ENCODE measurements around the gene CUL7. TPM values are rescaled to one million over a fixed set of nuclear protein-coding genes. Genes with fewer than 3 reads are reported as not detected.
"Not testable (repeated sequence)": the region's sequence is repeated elsewhere in the genome, so short reads cannot be mapped to it uniquely, and the experiment has no call there.

Gene CUL7
- total RNA-seq, 1 experiment from 2014 or later: 19.6 TPM

DNA sequence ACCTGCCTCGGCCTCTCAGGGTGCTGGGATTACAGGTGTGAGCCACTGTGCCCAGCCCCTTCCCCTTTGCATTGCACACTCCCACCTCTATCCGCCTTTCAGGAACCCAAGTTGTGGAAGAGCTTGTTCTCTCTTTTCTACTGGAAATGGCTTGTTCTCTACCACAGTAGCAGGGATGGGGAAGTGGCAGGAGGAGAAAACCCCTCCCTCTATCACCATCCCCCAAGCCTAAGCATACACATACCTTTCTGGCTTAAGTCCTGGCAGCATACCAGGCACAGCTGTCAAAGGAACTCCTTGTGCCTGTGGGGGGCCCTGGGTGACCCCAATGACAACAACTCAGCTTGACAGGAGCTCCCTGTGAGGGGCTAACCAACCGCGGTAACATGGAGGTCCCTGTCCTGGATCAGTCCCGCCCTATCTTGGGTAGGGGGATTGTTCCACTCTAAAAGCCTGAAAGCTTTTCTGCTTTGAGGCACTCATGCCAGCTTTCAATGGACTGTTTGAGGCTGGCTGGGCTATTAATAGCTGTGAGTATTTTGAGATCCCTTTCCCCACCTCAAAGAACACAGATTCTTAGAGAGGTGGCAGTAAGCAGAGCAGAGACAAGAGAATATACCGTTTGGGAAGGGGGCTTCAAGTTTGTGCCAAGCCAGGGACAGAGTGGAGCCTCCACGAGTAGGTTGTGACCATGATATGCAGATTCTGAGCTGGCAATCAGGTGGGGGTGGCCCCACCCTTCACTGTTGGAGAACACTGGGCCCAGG lies 37.3 kb downstream of the CUL7 start:
- no peak for DNase-seq (ENCODE audit: low read depth)

- peak; percentile 16 for DNase-seq (ENCODE audit: low read depth)
Observed at GRCh38 chr6:43014434-43014909, 39.2 kb downstream of the CUL7 start.

GRCh38 chr6:43013843-43014433 lies 39.7 kb downstream of the CUL7 start, which contains the start of the genes KLHDC3 and MEA1:
Gene KLHDC3 (plus strand): TSS chr6:43014249. CDS start chr6:43017193, 2,944 bp downstream.
Gene MEA1 (minus strand): TSS chr6:43013946. CDS start chr6:43013813, 133 bp downstream.
- DNase-seq (ENCODE audit: low read depth): peak; percentile 100

DNA sequence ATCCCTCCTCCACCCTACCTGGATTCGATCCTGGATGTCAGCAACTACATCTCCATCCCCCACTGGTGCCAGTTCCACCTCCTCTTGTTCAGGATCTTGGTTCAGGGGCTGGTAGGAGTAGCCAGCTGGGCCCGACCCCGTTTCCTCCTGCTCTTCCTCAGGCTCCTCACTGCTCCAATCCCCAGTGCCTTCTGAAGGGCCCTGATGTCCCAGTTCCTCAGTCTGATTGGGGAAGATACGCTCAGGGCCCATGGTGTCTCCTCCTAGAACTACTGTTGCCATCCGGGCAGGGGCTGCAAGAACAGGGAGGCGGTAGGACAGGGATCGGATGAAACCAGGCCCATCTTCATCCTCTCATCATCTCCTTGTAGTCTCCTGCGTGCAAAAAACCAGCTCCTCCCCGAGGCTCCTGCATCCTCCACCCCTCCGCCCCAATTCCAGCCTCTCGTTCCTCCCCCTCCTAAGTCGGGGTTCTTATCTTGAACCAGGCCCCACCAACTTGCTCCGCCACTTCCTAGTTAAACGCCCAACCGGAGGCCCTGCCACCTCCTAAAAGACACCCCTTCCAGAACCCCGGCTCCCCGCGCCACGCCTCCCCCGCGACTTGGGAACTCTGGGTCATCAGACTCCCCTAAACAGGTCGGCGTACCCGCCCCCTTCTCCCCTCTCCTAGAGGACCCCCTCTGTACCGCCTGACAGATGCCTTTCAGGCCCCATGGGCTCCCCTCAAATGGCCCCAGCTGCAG lies 40.4 kb downstream of the CUL7 start:
- no peak for DNase-seq (ENCODE audit: low read depth)

- DNase-seq (ENCODE audit: low read depth): no peak
Observed at GRCh38 chr6:43012364-43012763, 41.3 kb downstream of the CUL7 start.

DNA sequence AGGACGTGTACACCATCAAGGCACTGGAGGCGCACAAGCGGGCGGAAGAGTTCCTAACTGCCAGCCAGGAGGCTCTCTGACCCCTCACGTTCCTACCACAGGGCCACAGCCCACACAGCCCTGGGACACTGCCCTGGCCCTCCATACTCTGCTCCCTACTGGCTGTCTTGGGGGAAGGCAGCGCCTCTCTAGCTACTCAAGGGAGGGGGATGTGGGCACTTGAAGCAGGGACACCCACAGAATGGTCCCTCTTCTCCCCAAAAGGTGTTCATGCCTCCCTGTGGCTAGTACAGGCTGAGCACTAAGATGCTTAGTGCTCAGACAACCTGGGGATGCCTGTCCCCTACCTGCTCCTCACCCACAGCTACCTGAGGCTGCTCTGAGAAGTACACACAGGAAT lies 42.4 kb downstream of the CUL7 start:
- DNase-seq (ENCODE audit: low read depth): no peak

- DNase-seq (ENCODE audit: low read depth): peak; percentile 21
Observed at GRCh38 chr6:43009124-43009523, 44.5 kb downstream of the CUL7 start.

GRCh38 chr6:43007126-43007525 lies 46.5 kb downstream of the CUL7 start:
- DNase-seq (ENCODE audit: low read depth): no peak

- no peak for DNase-seq (ENCODE audit: low read depth)
Observed at GRCh38 chr6:43006251-43006650, 47.4 kb downstream of the CUL7 start.

GRCh38 chr6:43005844-43006243 lies 47.8 kb downstream of the CUL7 start:
- no peak for DNase-seq (ENCODE audit: low read depth)

DNA sequence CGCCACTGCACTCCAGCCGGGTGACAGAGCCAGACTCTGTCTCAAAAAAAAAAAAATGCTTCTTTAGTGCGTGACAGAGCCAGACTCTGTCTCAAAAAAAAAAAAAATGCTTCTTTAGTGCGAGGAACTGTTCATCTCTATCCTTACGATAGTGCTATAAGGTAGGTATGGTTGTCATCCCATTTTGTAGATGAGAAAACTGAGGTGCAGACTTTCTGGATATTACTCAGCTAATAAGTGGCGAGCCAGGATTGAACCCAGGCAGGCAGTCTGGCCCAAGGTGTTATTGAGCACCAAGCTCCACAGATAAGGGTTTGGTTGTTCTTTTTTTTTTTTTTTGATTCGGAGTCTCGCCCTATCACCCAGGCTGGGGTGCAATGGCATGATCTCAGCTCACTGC lies 51.8 kb downstream of the CUL7 start:
- no peak for DNase-seq (ENCODE audit: low read depth)

DNA sequence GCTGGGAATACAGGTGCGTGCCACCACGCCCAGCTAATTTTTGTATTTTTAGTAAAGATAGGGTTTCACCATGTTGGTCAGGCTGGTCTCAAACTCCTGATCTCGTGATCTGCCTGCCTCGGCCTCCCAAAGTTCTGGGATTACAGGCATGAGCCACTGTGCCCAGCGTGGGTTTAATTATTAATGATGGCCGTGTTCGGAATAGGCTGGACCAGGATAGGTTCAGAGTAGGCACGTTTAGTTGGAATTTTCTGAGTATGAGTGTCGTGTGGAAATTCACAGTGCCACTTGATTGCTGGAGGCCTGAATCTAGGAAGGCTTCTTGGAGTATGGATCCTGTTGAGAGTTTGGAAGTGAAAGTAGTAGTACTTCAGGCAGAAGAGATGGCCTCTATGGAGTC lies 55.4 kb downstream of the CUL7 start:
- not testable (repeated sequence) for DNase-seq (ENCODE audit: low read depth)

DNA sequence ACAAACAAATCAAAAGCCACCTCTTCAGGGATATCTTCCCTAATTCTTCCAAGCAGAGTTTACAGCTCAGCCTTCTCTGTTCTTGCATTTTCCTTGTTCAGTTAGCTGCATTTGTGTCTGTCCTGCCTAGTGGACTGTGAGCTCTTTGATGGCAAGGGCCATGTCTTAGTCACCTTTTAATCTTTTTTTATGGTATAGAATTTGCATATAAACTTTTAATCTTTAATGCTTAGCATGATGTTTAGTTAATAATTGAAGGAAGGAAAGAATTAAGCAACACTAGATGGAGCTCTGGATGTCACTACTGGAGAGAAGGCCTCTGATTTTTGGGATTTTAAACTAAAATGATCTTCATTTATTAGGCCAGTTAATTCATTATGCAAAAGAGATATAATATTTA lies 57.1 kb downstream of the CUL7 start:
- DNase-seq (ENCODE audit: low read depth): no peak

DNA sequence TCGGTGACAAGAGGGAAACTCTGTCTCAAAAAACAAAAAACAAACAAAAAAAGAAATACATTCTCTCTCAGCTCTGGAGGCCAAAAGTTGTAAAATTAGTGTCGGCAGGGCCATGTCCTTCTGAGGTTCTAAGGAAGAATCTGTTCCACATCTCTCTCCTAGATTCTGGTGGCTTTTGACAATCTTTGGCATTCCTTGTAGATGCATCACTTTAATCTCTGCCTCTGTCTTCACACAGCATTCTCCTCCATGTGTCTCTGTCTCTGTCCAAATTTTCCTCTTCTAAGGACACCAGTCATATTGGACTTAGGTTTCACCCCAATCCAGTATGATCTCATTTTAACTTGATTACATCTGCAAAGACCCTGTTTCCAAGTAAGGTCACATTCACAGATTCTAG lies 60.2 kb downstream of the CUL7 start:
- no peak for DNase-seq (ENCODE audit: low read depth)

- no peak for DNase-seq (ENCODE audit: low read depth)
Observed at GRCh38 chr6:42989923-42990322, 63.7 kb downstream of the CUL7 start.

- DNase-seq (ENCODE audit: low read depth): peak; percentile 24
Observed at GRCh38 chr6:42988486-42989020, 65.1 kb downstream of the CUL7 start.

Other genes with a start within 250 kb of the CUL7 start
- gene RPL7L1, start 174.2 kb downstream of the CUL7 start, total RNA-seq (2014; rRNA removed; shearing (Covaris generic)): 139 and 142 TPM in 2 replicates
- not detected in 2 replicates for gene PTCRA, start 137.8 kb downstream of the CUL7 start, total RNA-seq (2014; rRNA removed; shearing (Covaris generic))
- gene CNPY3, start 124.4 kb downstream of the CUL7 start, total RNA-seq (2014; rRNA removed; shearing (Covaris generic)): 39.9 and 45.3 TPM in 2 replicates
- gene GNMT, start 93.1 kb downstream of the CUL7 start, total RNA-seq (2014; rRNA removed; shearing (Covaris generic)): not detected in 2 replicates
- 21.2 and 25.4 TPM in 2 replicates for gene PEX6, start 74.7 kb downstream of the CUL7 start, total RNA-seq (2014; rRNA removed; shearing (Covaris generic))
- gene PPP2R5D, start 69.3 kb downstream of the CUL7 start, total RNA-seq (2014; rRNA removed; shearing (Covaris generic)): 37.2 and 43.5 TPM in 2 replicates
- gene MEA1, start 39.9 kb downstream of the CUL7 start, total RNA-seq (2014; rRNA removed; shearing (Covaris generic)): 98.7 and 127 TPM in 2 replicates
- gene KLHDC3, start 39.6 kb downstream of the CUL7 start, total RNA-seq (2014; rRNA removed; shearing (Covaris generic)): 119 and 133 TPM in 2 replicates
- gene RRP36, start 32.2 kb downstream of the CUL7 start, total RNA-seq (2014; rRNA removed; shearing (Covaris generic)): 134 and 137 TPM in 2 replicates
- 32.5 and 54.0 TPM in 2 replicates for gene MRPL2, start 5.6 kb upstream of the CUL7 start, total RNA-seq (2014; rRNA removed; shearing (Covaris generic))
- gene KLC4, start 5.8 kb upstream of the CUL7 start, total RNA-seq (2014; rRNA removed; shearing (Covaris generic)): 9.4 and 10.7 TPM in 2 replicates
- gene PTK7, start 22.5 kb upstream of the CUL7 start, total RNA-seq (2014; rRNA removed; shearing (Covaris generic)): 35.8 and 38.2 TPM in 2 replicates
- 32.8 and 35.5 TPM in 2 replicates for gene SRF, start 117.4 kb upstream of the CUL7 start, total RNA-seq (2014; rRNA removed; shearing (Covaris generic))
- 15.2 and 22.1 TPM in 2 replicates for gene CUL9, start 128.3 kb upstream of the CUL7 start, total RNA-seq (2014; rRNA removed; shearing (Covaris generic))
- gene DNPH1, start 175.6 kb upstream of the CUL7 start, total RNA-seq (2014; rRNA removed; shearing (Covaris generic)): 92.6 and 123 TPM in 2 replicates
- gene TTBK1, start 189.6 kb upstream of the CUL7 start, total RNA-seq (2014; rRNA removed; shearing (Covaris generic)): 0.06 TPM in 1 of 2 replicates, not detected in the other
- not detected in 2 replicates for gene SLC22A7, start 244.4 kb upstream of the CUL7 start, total RNA-seq (2014; rRNA removed; shearing (Covaris generic))